Stimulated activated CD4-positive, alpha-beta T cell treated with anti-CD3 and anti-CD28 coated beads, TNF-alpha, amount 100 ng/mL, for 24 hours (primary cell): ENCODE results near the gene ALDH1L1.

Experiments used
- DNase-seq, 3 experiments: peaks; one replicate each; pipeline ENCODE4 v3.0.0-alpha.2; 2020; ENCODE audit warnings: low read depth in 3 of 3

ALDH1L1 gene

DNA sequence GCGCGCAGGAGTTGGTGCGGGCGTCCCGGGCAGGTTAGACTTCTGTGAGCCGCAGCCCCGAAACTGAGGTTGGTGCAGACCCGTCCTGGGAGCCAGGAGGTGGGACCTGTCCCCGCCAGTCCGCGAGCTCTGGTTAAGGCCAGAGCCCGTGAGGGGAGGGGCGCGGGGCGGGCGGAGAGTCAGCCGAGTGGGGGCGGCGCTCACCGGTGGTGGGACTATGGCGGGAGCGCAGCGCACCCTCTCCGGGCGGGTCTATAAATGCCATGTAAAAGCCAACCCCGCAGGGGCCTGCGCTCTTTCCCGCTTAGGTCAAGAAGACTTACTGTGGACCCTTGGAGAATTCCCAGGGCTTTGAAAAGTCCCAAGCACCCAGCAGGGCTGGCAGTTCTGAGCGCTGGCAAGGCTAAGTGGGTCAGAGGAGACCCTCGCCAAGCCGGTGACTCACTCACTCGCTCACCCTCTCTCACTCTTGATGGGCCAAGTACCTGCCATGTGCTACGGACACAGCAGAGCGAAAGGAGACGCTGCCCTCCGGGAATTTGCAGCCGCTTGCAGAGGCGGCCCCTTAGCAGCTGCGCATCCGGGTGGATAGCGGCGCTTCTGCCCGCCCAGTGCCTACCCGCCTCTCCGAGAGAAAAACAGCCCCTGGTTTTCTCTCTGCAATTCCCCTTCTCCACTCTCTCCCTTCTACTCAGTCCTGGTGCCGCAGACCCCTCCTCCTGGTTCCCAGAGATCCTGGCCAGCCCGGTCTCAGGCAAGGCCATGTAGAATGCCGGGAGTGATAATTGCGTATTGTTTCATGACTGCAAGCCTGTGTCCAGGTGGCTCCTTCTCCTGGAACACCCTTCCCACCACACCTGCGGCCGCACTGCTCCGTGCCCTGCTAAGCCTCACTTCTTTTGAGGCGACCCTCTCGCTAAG lies at the start of gene ALDH1L1:
ALDH1L1 (minus strand) TSS at position 110 of the 921 bp plus-strand sequence. CDS start 19,607 bp downstream, outside the sequence.
- DNase-seq: no peak

- no peak for DNase-seq
These were observed 46.0 kb upstream of the ALDH1L1 start for GRCh38 chr3:126226374-126226773.

- no peak for DNase-seq
These were observed 36.0 kb upstream of the ALDH1L1 start for GRCh38 chr3:126216416-126216815.

GRCh38 chr3:126213379-126214028 lies 33.1 kb upstream of the ALDH1L1 start:
- no peak for DNase-seq

DNA sequence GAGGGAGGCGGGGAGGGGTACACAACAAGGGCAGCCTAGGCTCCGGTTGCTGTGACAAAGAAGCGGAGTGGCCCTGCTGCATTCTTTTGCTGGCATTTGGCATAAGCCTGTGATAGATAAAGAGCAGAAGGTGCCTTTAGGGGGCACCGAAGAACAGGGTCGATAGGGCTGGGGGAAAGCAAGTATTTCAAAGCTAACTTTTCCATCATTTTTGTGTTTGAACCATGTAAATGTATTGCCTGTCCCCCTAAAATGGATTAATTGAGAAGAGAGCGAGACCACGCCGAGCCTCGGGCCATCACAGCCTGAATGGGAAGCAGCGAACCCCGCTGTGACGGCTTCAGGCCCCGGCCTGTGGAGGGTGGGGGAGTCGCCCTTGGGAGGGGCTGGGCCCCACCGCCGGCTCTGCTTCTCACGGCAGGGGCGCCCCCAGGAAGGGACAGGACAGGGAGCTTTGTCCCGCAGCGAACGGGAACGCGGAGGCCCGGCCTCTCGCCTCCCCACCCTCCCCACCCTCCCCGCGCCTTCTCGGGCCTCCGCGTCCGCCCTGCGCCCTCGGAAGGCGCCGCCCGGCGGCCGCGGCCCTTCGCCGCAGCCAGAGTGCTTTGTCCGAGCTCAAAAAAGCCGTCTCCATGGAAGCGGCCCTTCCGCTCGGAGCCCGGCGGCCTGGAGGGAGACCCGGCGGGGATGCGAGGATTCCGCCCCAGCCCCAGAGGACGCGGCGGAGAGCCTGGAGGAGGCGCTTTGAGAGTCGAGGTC lies 32.4 kb upstream of the ALDH1L1 start:
- DNase-seq: no peak

DNA sequence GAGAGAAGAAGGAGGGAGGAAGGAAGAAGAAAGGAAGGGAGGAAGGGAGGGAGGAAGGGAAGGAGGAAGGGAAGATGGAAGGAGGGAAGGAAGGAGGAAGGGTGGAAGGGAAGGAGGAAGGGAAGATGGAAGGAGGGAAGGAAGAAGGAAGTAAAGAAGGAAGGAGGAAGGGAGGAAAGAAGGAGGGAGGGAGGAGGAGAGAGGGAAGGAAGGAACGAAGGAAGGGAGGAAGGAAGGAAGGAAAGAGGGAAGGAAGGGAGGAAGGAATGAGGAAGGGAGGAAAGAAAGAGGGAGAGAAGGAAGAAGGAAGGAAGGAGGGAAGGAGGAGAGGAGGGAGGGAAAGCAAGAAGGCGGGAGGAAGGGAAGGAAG lies 31.8 kb upstream of the ALDH1L1 start:
- no peak for DNase-seq

DNA sequence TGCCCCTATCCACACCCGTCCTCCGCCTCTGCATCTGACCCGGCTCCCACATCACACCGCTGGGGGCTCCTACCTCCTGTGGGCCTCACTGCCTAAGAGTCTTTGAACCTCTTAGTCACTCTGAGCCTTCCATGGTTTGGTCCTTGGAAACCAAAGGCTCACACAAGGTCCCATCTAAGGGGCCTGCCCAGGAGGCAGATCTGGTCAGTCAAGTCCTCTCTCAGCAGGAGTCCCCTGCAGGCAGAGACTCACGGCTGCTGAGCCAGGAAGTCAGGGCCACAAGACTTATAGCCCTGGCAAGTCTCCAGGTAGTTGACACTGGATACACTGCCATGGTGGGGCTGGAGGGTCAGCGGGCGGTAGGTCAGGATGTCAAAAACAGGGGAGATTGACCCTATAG lies 31.2 kb upstream of the ALDH1L1 start:
- DNase-seq: no peak

GRCh38 chr3:126210606-126211005 lies 30.2 kb upstream of the ALDH1L1 start:
- DNase-seq: no peak

DNA sequence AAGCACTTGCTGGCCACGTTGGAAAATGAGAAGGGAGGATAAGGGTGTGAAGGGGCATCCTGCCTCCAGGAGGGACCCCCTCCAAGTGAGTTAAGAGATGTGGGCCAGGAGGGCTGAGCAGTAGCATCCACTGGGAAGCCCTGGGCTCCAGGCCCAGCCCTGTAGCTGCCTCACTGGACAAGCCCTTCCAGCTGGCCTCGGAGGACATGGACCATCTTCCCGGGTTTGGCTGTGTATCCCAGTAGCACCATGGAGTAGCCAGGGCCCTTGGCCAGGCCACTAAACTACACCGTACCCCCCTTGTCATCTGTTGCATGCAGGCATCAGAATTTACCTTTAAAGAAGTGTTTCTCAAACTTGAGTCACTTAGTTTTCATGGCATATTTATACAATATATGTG lies 29.4 kb upstream of the ALDH1L1 start:
- no peak for DNase-seq

- DNase-seq: no peak
These were observed 28.3 kb upstream of the ALDH1L1 start for GRCh38 chr3:126208606-126209256.

- DNase-seq: no peak
These were observed 27.8 kb upstream of the ALDH1L1 start for GRCh38 chr3:126208182-126208581.

DNA sequence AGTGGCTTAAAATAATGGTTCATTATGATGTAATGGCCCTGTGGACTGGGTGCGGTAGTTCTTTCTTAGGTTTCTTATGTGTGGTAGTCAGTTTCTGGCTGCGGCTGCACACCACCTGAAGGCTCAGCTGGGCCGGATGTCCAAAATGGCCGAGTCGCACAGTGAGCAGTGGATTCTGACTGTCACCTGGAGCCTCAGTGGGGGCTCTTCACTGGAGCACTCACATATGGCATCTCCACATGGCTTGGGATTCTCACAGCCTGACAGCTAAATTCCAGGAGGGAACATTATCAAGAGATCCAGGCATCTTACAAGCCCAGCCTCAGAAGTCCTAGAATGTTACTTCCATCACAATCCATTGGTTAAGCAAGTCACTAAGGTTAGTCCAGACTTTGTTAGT lies 26.8 kb upstream of the ALDH1L1 start:
- DNase-seq: no peak

GRCh38 chr3:126205717-126206655 lies 25.6 kb upstream of the ALDH1L1 start:
- no peak for DNase-seq

DNA sequence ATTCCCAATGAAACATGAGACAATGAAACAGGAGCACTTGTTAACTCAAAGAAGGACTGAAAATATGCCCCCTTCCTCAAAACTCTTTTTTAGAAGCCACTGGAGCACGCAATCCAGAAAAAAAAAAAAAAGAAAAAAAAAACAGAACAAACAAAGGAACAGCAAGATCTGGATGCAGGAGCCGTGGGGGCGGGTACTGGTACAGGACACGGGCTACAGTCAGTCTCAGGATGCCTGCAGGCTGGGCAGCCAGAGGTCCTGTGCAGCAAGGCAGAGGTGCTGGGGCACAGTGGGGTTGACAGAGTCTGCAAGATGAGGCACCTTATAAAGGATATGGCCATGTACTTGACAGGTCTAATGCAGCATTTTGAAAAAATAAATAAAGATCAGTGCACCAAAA lies 22.3 kb upstream of the ALDH1L1 start:
- DNase-seq: no peak

DNA sequence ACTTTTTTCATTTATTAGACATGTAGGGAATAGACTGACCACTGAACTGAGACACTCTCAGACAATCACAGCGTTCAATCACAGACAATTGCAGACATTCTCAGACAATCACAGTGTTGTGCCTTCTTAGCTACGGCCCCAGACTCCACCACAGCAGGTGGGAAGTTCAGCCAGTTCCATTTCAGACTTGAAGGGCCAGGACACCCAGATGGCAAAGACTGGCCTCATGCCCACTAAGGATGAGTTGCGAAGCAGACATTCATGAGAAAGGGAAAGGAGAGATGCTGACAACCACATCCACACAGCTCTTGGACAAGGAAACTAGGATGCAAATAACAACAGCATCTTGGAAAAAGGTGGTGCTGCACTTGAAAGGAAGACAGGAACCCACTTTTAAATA lies 21.9 kb upstream of the ALDH1L1 start:
- DNase-seq: no peak

GRCh38 chr3:126201168-126201567 lies 20.8 kb upstream of the ALDH1L1 start:
- no peak for DNase-seq

- no peak for DNase-seq
These were observed 20.1 kb upstream of the ALDH1L1 start for GRCh38 chr3:126200534-126200933.

DNA sequence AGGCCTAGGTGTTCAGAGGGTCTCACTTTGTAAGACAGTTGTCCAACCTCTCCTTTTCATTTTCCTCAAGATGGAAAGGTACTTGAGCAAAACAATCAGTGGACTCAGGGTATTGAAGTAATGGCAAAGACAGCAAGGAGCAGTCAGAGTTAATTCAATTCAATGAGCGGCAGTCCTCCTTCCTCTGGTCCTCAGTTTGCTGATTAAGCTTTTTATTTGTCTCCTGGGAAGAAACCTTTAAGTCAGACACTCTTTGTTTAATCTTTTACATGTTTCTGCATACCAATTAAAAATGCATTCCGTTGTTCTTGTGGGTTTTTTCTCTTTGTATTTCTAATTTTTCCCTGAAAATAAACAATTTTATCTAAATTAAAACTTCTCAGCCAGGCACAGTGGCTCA lies 18.9 kb upstream of the ALDH1L1 start:
- no peak for DNase-seq

GRCh38 chr3:126197854-126198584 lies 17.6 kb upstream of the ALDH1L1 start:
- DNase-seq: peak; percentile 12 to 52 (median 21)

- no peak for DNase-seq
These were observed 17.0 kb upstream of the ALDH1L1 start for GRCh38 chr3:126197343-126197742.
